Stimulated activated naive B cell treated with anti-CD40 and anti-IgM and Interleukin-4, amounts not matched to agents 10 μg/mL and 1 μg/mL and 100 μg/mL, for 72 hours (primary cell): Measurements from ENCODE around the gene SAPCD1.

ENCODE experiments used
- ATAC-seq, 2 donors: fragments of 150-1000 bp; cut with Tn5 transposase; replicated peaks; 2 replicates each; pipeline ENCODE4 v1.10.0; 2021; ENCODE audit warnings: moderate library complexity in 1 of 2
- DNase-seq: peaks from one replicate; pipeline ENCODE4 v3.0.0; 2021
- H3K27ac Mint-ChIP-seq: one replicate; pipeline ENCODE4 v1.8.0; 2022; ENCODE audit warnings: mild to moderate bottlenecking, mixed read lengths
- H3K27me3 Mint-ChIP-seq, 2 donors: one replicate each; pipeline ENCODE4 v1.8.0; 2022; ENCODE audit warnings: mixed read lengths in 2 of 2
- H3K36me3 Mint-ChIP-seq, 2 donors: one replicate each; pipeline ENCODE4 v1.8.0; 2022; ENCODE audit warnings: mixed read lengths in 2 of 2, mild to moderate bottlenecking in 1 of 2
- H3K4me1 Mint-ChIP-seq, 2 donors: one replicate each; pipeline ENCODE4 v1.8.0; 2022; ENCODE audit warnings: mixed read lengths in 2 of 2, mild to moderate bottlenecking in 1 of 2
- H3K4me3 Mint-ChIP-seq, 2 donors: one replicate each; pipeline ENCODE4 v1.8.0; 2022; ENCODE audit warnings: mild to moderate bottlenecking in 2 of 2, mixed read lengths in 2 of 2, moderate library complexity in 1 of 2
- H3K9me3 Mint-ChIP-seq, 2 donors: one replicate each; pipeline ENCODE4 v1.8.0; 2022; ENCODE audit warnings: mixed read lengths in 2 of 2, mild to moderate bottlenecking in 1 of 2

Gene SAPCD1

GRCh38 chr6:31736021-31736767 is 26.3 kb upstream of the SAPCD1 start, which contains the start of gene CLIC1:
CLIC1 (minus strand) TSS chr6:31736530; CDS start chr6:31736300, 230 bp downstream.
- H3K36me3 Mint-ChIP-seq = peaks cover 23 to 35% of the 10 kb centered on the region in 2 donors
- DNase-seq = peak; percentile 77
- H3K27me3 Mint-ChIP-seq = no peaks in the 10 kb centered on the region
- ATAC-seq = peak; percentile 46 to 48
- peaks cover 42 to 71% of the 10 kb centered on the region in 2 donors for H3K4me1 Mint-ChIP-seq
- peak within 1 kb of the TSS; percentile 93 for H3K27ac Mint-ChIP-seq
- peak within 1 kb of the TSS; percentile 94 to 98 for H3K4me3 Mint-ChIP-seq
- H3K9me3 Mint-ChIP-seq = no peaks in the 10 kb centered on the region

- peaks cover 29 to 37% of the 10 kb centered on the region in 2 donors for H3K36me3 Mint-ChIP-seq
- H3K4me1 Mint-ChIP-seq = peaks cover 42 to 72% of the 10 kb centered on the region in 2 donors
- peak overlapping the region; percentile 93 for H3K27ac Mint-ChIP-seq
- peak overlapping the region; percentile 94 to 98 for H3K4me3 Mint-ChIP-seq
- ATAC-seq (no peak), DNase-seq (no peak)
- H3K9me3 Mint-ChIP-seq = no peaks in the 10 kb centered on the region
- no peaks in the 10 kb centered on the region for H3K27me3 Mint-ChIP-seq
Measured at GRCh38 chr6:31736768-31737314, 25.6 kb upstream of the SAPCD1 start.

- Mint-ChIP-seq H3K4me1 (peaks cover 42 to 67% of the 10 kb centered on the region in 2 donors), H3K4me3 (peak overlapping the region; percentile 94 to 98), H3K27me3 (no peaks in the 10 kb centered on the region), H3K9me3 (no peaks in the 10 kb centered on the region), H3K36me3 (peaks cover 30 to 39% of the 10 kb centered on the region in 2 donors), H3K27ac (peak overlapping the region; percentile 93)
- no peak for DNase-seq
- no peak for ATAC-seq
Measured at GRCh38 chr6:31737315-31737990, 25.0 kb upstream of the SAPCD1 start.

GRCh38 chr6:31737991-31738979 is 24.2 kb upstream of the SAPCD1 start:
- peaks cover 39 to 64% of the 10 kb centered on the region in 2 donors for H3K4me1 Mint-ChIP-seq

GRCh38 chr6:31739639-31740396 is 22.6 kb upstream of the SAPCD1 start, which contains the start of gene MSH5:
MSH5 (plus strand) TSS chr6:31740005; CDS start chr6:31740467, 462 bp downstream.
- Mint-ChIP-seq H3K4me3 (peak within 1 kb of the TSS; percentile 93 to 98), H3K27ac (peak within 1 kb of the TSS; percentile 95), H3K9me3 (no peaks in the 10 kb centered on the region), H3K36me3 (peaks cover 29 to 41% of the 10 kb centered on the region in 2 donors), H3K27me3 (no peaks in the 10 kb centered on the region), H3K4me1 (peaks cover 29 to 51% of the 10 kb centered on the region in 2 donors)
- ATAC-seq = peak; percentile 85 to 88
- DNase-seq = peak; percentile 97

More at GRCh38 chr6:31737991-31738979, 24.2 kb upstream of the SAPCD1 start:
- ATAC-seq = peak; percentile 14 to 26
- peaks cover 30 to 43% of the 10 kb centered on the region in 2 donors for H3K36me3 Mint-ChIP-seq
- H3K4me3 Mint-ChIP-seq = peak overlapping the region; percentile 94 to 98
- H3K27me3 Mint-ChIP-seq = no peaks in the 10 kb centered on the region
- H3K27ac Mint-ChIP-seq = peak overlapping the region; percentile 93
- peak; percentile 47 for DNase-seq
- no peaks in the 10 kb centered on the region for H3K9me3 Mint-ChIP-seq

GRCh38 chr6:31740397-31741223 is 21.8 kb upstream of the SAPCD1 start:
- peak overlapping the region; percentile 95 for H3K27ac Mint-ChIP-seq
- DNase-seq (no peak), ATAC-seq (peak; percentile 2 to 3)
- H3K9me3 Mint-ChIP-seq = no peaks in the 10 kb centered on the region
- peaks cover 27 to 51% of the 10 kb centered on the region in 2 donors for H3K4me1 Mint-ChIP-seq
- peaks cover 27 to 40% of the 10 kb centered on the region in 2 donors for H3K36me3 Mint-ChIP-seq
- no peaks in the 10 kb centered on the region for H3K27me3 Mint-ChIP-seq
- H3K4me3 Mint-ChIP-seq = peak overlapping the region; percentile 93 to 98

- no peak for DNase-seq
- Mint-ChIP-seq H3K27me3 (no peaks in the 10 kb centered on the region), H3K4me3 (no peak overlapping the region), H3K36me3 (peaks cover 25 to 35% of the 10 kb centered on the region in 2 donors), H3K9me3 (no peaks in the 10 kb centered on the region), H3K27ac (no peak overlapping the region), H3K4me1 (peaks cover 24 to 48% of the 10 kb centered on the region in 2 donors)
- ATAC-seq = no peak
Measured at GRCh38 chr6:31741815-31742214, 20.6 kb upstream of the SAPCD1 start.

- H3K9me3 Mint-ChIP-seq = no peaks in the 10 kb centered on the region
- no peak for DNase-seq
- no peaks in the 10 kb centered on the region for H3K27me3 Mint-ChIP-seq
- peaks cover 29 to 42% of the 10 kb centered on the region in 2 donors for H3K36me3 Mint-ChIP-seq
- H3K4me3 Mint-ChIP-seq = no peak overlapping the region
- peaks cover 17 to 37% of the 10 kb centered on the region in 2 donors for H3K4me1 Mint-ChIP-seq
- no peak for ATAC-seq
- H3K27ac Mint-ChIP-seq = peak overlapping the region; percentile 11
Measured at GRCh38 chr6:31742894-31743293, 19.6 kb upstream of the SAPCD1 start.

GRCh38 chr6:31744422-31744821 is 18.0 kb upstream of the SAPCD1 start:
- Mint-ChIP-seq H3K36me3 (peaks cover 29 to 42% of the 10 kb centered on the region in 2 donors), H3K27me3 (no peaks in the 10 kb centered on the region), H3K4me3 (no peak overlapping the region), H3K9me3 (no peaks in the 10 kb centered on the region), H3K27ac (no peak overlapping the region), H3K4me1 (peaks cover 3 to 22% of the 10 kb centered on the region in 2 donors)
- no peak for ATAC-seq
- DNase-seq = no peak

- H3K4me1 Mint-ChIP-seq = peaks cover 0 to 2% of the 10 kb centered on the region in 2 donors
- H3K36me3 Mint-ChIP-seq = peaks cover 17 to 19% of the 10 kb centered on the region in 2 donors
- H3K27me3 Mint-ChIP-seq = no peaks in the 10 kb centered on the region
- DNase-seq (no peak), ATAC-seq (no peak)
- H3K9me3 Mint-ChIP-seq = no peaks in the 10 kb centered on the region
- H3K4me3 Mint-ChIP-seq = no peak overlapping the region
- H3K27ac Mint-ChIP-seq = no peak overlapping the region
Measured at GRCh38 chr6:31749301-31750036, 13.0 kb upstream of the SAPCD1 start.

GRCh38 chr6:31750411-31751022 is 11.9 kb upstream of the SAPCD1 start:
- H3K4me3 Mint-ChIP-seq = no peak overlapping the region
- H3K9me3 Mint-ChIP-seq = no peaks in the 10 kb centered on the region
- ATAC-seq (no peak), DNase-seq (no peak)
- H3K27ac Mint-ChIP-seq = no peak overlapping the region
- peaks cover 11% of the 10 kb centered on the region in 2 donors for H3K36me3 Mint-ChIP-seq
- H3K27me3 Mint-ChIP-seq = no peaks in the 10 kb centered on the region
- H3K4me1 Mint-ChIP-seq = peaks cover 0 to 2% of the 10 kb centered on the region in 2 donors
